Stomach (tissue), 4 donors: ENCODE data around the gene SF3A1.

Experiments
- CTCF ChIP-seq, 7 experiments: fragments of 450-650 bp in 4 of 7; fragments of 200-600 bp in 3 of 7; sonication (generic) in 3 of 7; IDR thresholded peaks; one replicate each; pipeline ENCODE4 v1.5.1; 2016 to 2019; ENCODE audit warnings: antibody characterized with exemption in 7 of 7, control low read depth in 2 of 7, mild to moderate bottlenecking in 1 of 7
- POLR2AphosphoS5 ChIP-seq, 3 donors: sonication (generic); formaldehyde crosslinking; IDR thresholded peaks; one replicate each; pipeline ENCODE4 v1.6.1; 2016; ENCODE audit warnings: antibody characterized with exemption in 3 of 3

- TF ChIP-seq CTCF (IDR thresholded peaks at IDR 0.05) (peak in 6 of 7 experiments; percentile 26 to 97 (median 88)), POLR2AphosphoS5 (IDR thresholded peaks at IDR 0.05) (peak in 1 of 3 donors; percentile 31)
These were observed 30.5 kb upstream of the SF3A1 start, which contains the start of gene RNF215 for GRCh38 chr22:30386960-30387827.
